CD4-positive, alpha-beta T cell treated with Interleukin-1 beta for 1 hour (primary cell): ENCODE measurements around the gene BICD2.
A peak's percentile ranks its signal among the peaks of the same experiment; 100 is the strongest.
"Not testable (repeated sequence)": the region's sequence is repeated elsewhere in the genome, so short reads cannot be mapped to it uniquely, and the experiment has no call there.

Experiments used
- DNase-seq, 2 donors: peaks; one replicate each; pipeline ENCODE4 v3.0.0-alpha.2; 2020 to 2022

Gene BICD2

GRCh38 chr9:92769990-92770359, 5.3 kb upstream of the BICD2 start:
- no peak for DNase-seq

GRCh38 chr9:92769286-92769685, 4.7 kb upstream of the BICD2 start:
- no peak for DNase-seq

GRCh38 chr9:92768816-92769215, 4.2 kb upstream of the BICD2 start:
- not testable (repeated sequence) for DNase-seq

DNA sequence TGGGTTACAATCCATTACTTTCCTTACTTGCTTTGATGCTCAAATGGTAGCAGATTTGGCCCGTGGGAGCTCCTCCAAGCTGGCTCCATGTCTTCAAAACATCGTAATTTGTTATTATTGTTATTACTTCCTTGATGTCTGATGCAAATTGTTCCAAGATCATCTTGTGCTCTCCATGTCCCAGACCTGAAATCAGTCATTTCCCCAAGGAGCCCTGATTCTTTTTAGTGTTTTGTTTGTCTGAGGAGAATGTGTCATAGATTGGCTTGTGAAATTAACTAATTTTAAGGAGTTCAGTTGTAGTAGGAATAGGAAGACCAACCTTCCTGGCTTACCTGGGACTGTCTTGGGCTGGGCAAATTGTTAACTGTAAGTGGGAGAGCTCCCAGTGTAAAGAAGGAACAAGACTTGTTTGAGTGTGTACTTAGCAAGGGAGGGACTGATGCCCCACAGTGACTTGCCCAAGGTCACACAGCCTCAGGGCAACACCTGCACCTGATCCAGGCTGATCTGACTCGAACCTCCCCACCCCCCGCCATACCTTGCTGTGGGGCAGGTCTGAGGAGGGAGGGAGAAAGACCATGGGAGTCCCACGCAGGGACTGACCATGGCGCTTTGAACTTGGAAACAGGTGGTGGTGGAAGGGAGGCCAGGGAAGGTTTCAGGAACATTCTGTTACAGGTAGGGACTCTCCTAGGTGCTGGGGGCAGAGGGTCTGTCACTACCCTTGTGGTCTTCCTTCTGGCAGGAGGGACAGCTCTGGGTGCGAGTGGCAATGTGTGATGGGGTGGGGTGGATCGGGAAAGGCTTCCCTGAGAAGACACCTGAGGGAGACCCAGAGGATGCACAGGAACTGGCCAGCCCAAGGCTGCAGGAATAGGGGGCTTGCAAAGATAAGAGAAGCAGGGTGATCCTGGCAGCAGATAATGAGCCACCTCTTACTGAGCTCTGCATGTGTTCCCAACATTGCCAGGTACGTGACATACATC, 2.7 kb upstream of the BICD2 start:
- no peak for DNase-seq

- peak; percentile 99 for DNase-seq
Measured at GRCh38 chr9:92764988-92765936, 629 bp upstream of the BICD2 start.

DNA sequence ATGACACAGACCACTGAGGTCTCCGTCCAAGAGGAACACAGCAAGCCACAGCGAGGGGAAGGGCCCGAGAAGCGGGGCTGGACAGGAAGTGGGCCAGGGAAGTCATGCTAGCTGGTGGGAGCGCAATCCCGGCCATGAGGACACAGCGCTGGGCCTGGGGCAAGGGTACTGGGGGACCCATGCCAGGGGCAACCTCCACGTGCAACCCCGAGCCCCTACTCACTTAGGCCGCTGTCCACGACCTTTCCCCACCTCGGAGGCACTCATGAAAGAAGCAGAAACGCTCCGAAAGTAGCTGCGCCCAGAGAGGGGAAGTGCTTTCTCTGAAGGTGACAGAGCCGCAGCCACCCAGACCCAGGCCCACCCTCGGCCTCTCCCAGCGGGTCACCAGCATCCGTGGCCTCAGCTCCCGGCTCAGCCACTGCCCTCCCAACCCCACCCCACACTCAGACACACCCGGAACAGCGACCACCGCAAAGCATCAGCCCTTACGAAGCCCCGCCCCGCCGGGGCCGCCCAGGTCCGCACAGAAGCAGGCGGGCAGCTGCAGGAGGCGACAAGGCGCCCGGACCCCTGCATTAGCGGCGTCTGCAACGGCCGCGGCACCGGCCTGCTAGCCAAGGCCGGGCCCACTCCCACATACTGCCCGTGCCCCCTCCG, 782 bp downstream of the BICD2 start:
- peak; percentile 25 to 37 for DNase-seq

GRCh38 chr9:92762781-92763708, 1.6 kb downstream of the BICD2 start:
- no peak for DNase-seq

- DNase-seq, result no peak
Measured at GRCh38 chr9:92762196-92762595, 2.4 kb downstream of the BICD2 start.

DNA sequence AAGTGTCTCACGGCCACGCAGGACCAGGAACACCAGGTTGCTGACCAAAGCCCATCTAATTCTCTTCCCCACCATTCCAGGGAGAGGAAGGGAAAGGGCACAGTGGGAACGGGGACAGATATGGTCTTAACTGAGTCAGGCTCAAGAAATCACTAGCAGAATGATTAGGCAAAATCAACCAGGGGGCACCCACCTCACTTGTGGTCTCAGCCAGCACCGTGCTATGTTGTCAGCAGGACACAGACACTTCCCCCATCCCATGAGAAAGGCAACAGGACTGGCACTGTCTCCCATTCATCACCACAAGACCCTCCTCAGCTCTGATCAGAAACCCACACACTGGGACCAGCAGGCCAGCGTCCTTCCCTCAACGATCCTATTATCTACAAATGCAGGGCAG, 2.9 kb downstream of the BICD2 start:
- DNase-seq, result no peak

DNA sequence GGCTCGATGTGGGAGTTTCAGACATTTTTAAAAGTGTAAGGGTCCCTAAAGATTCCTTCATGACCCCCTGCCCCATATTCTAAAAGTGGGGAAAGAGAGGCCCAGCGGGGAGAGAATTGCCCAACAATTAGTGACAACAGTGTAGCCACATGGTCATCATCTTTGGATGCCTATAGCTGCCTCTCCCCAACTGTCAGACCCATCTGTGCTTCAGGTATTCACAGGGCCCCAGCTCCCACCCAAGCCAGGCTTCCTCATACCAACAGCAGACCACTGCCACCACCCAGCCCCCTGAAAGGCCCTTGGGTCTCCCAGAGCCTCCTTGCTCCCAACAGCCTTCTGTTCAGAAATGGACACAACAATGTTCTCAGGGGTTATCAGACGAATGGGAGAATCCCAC, 4.1 kb downstream of the BICD2 start:
- no peak for DNase-seq

DNA sequence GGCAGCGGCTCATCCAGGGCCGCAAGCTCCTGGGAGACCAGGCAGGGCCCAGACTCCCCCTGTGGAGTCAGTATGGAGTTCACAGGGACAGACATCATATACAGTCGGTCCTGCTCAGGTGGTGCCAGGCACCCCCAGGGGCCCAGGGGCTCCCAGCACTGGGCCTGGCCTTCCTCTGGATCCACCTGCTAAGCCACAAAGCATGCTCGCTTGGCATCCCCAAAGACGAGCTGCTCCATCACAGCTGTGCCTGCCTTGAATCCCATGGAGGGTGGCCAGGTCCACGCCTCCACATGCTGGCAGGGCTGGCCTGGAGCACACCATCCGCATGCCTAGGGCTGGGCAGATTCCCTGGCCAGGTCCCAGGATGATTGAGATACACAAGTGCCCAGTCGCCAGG, 4.6 kb downstream of the BICD2 start:
- DNase-seq, result no peak

- DNase-seq, result no peak
Measured at GRCh38 chr9:92759446-92759845, 5.2 kb downstream of the BICD2 start.

GRCh38 chr9:92756792-92757191, 7.8 kb downstream of the BICD2 start:
- DNase-seq, result no peak

DNA sequence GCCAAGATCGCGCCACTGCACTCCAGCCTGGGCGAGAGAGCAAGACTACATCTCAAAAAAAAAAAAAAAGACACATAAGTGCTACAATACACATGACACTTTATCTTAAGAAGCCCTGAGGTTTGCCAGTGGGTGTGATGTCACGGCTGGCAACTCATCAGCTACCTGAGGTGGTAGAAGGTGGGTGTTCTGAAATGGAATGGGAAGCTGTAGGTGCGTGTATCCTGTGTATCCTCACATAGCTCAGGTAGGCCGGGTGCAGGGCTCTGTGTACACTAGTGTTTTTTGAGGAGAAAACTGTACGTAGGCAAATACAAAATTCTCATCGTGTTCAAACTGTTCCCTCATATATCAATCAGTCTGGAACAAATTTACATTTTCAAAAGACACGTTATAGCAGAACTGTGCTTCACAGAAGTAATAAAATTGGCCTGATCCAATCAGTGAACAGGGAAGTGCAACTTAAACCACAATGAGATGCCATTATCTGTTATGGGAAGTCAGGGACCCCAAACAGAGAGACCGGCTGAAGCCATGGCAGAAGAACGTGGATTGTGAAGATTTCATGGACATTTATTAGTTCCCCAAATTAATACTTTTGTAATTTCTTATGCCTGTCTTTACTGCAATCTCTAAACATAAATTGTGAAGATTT, 10.4 kb downstream of the BICD2 start:
- DNase-seq, result no peak

DNA sequence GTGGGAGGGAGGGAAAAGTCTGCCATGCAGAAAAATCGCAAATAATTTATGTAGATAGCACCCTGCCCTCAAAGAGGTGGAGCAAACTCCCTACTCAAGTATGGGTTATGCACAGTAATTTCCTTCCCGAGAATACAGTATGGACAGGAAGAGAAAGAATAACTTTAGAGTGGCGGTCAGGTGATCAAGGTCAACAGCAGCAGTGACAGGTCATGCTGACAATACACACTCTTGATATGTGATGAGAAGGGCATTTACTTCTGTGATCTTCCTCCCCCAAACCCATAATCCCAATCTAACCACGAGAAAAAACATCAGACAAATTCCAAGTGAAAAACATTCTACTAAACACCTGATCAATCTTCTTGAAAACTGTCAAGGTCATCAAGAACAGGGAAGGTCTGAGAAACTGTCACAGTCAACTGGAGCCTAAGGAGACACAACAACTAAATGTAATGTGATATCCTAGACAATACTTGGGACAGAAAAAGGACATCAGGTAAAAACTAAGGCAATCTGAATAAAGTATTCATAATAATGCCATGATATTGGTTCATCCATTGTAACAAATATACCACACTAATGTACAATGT, 11.7 kb downstream of the BICD2 start:
- no peak for DNase-seq

GRCh38 chr9:92749934-92750315, 14.7 kb downstream of the BICD2 start:
- DNase-seq, result no peak

DNA sequence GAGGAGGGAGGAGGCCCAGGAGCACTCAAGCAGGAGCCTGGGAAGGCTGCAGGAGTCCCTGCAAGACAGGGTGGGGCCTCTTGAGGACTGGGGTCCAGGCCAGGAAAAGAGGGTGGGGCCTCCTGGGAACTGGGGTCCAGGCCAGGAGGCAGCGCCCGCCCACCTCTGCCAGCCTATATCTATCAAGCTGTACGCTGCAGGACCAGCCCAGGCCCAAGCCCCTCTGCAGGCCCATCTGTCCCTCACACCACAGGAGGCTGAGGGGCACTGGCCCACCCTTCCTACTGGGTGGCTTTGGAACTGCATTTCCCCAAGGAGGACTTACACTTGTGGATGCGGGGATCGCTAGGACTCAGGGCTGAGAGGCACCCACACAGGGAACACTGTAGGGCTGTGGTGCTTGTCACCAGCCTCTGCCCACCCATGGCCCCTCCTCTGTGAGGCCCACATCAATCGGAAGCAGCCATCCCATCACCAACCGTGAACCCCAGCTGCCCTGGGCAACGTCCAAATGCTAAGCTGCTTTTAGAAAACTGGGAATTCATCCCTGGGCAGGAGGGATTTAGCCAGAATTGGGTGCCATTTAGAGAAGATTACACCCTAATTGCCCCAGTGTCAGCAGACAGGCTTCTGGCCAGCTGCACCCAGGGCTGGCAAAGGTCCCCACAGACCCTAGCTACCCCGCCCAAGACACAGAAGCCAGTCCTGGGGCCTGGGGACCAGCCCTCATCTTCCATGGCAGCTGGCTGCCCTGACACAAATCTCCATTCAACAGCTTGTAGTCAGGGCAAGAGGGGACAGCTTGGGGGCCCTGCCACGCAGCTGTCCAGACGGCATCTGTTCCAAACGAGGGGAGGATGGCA, 15.3 kb downstream of the BICD2 start:
- DNase-seq, result no peak

DNA sequence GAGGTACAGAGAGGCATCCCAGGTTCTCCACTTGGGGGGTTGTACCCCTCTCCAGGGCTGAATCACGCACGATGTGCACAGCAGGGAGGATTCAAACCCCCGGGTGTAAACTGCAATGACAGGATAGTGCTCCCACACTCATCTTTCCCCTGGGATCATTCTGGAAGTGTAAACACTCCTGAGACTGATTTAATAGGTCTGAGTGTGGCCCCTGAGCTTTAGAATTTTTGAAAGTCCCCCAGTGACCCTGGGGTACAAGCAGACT, 16.5 kb downstream of the BICD2 start:
- no peak for DNase-seq

DNA sequence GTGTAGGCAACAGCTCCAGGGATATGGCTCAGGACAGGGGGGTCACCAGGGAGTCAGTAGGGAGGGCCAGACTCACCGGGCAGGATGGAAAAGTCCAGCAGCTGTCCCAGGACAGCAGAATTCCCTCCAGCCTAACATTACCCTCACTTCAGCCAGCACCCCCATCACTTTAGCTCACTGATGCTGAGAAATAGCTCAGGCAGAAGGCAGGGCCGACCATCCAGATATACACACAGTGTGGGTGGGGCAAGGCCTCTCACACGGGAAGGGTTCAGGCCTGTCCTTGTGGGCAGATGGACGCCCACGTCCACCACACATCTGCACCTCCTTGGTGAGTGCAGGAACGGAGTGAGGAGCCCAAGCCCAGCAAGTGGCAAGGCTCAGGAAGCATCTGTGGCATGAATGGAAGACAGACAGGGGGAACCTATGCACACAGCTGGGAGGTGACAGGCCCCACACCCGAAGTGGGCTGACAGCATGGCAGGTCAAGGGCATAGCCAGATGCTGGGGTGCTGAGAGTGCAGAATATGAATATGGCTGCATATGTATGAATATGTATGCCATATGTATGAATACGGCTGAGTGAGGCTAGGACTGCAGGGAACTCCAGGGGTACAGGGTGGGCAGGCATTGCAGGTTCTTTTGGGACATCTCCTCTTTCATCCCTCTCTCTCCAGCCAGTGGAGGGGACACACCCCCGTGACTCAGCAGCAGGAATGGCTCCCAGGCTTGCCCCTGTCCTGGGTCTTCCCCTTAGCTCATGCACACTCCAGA, 17.0 kb downstream of the BICD2 start:
- DNase-seq, result no peak
